Fibroblast of pulmonary artery (primary cell): Measurements from ENCODE around the gene CD3E.
A peak's percentile ranks its signal among the peaks of the same experiment; 100 is the strongest.

Experiments
- DNase-seq: peaks from one replicate; pipeline ENCODE4 v3.0.0-alpha.2; 2010; ENCODE audit warnings: low read depth
- H3K4me3 ChIP-seq: replicated peaks from 2 replicates; pipeline ENCODE4 v1.5.1; 2011; ENCODE audit warnings: low read depth, mild to moderate bottlenecking, control low read depth, low read length, moderate library complexity
- CTCF ChIP-seq: IDR thresholded peaks from 2 replicates; pipeline ENCODE4 v1.5.1; 2011; ENCODE audit warnings: mild to moderate bottlenecking, control low read depth, low read length, inconsistent platforms; ENCODE audit errors: missing control alignments

CD3E gene

GRCh38 chr11:118277312-118277711 lies 27.2 kb upstream of the CD3E start:
- H3K4me3 ChIP-seq: no peak overlapping the region
- DNase-seq: peak; percentile 54
- TF ChIP-seq CTCF: no peak

GRCh38 chr11:118281284-118281683 lies 23.2 kb upstream of the CD3E start:
- DNase-seq: no peak
- TF ChIP-seq CTCF: no peak

GRCh38 chr11:118282606-118283005 lies 21.9 kb upstream of the CD3E start:
- DNase-seq: no peak
- TF ChIP-seq CTCF: no peak
- H3K4me3 ChIP-seq: no peak overlapping the region

More at GRCh38 chr11:118281284-118281683, 23.2 kb upstream of the CD3E start:
- H3K4me3 ChIP-seq: no peak overlapping the region

GRCh38 chr11:118283037-118283636 lies 21.4 kb upstream of the CD3E start:
- TF ChIP-seq CTCF: no peak
- no peak for DNase-seq

GRCh38 chr11:118283756-118284350 lies 20.7 kb upstream of the CD3E start:
- TF ChIP-seq CTCF: no peak
- H3K4me3 ChIP-seq: no peak overlapping the region
- DNase-seq: no peak

More at GRCh38 chr11:118283037-118283636, 21.4 kb upstream of the CD3E start:
- H3K4me3 ChIP-seq: no peak overlapping the region

- no peak for TF ChIP-seq CTCF
- no peak overlapping the region for H3K4me3 ChIP-seq
- no peak for DNase-seq
Measured at GRCh38 chr11:118286545-118286944, 18.0 kb upstream of the CD3E start.

- DNase-seq: no peak
- no peak for TF ChIP-seq CTCF
- no peak overlapping the region for H3K4me3 ChIP-seq
Measured at GRCh38 chr11:118287006-118287405, 17.5 kb upstream of the CD3E start.
